ENCODE results near the gene ERN1.

GRCh38 chr17:64025732-64026294 lies 104.1 kb downstream of the ERN1 start:
- TF ChIP-seq GATA2 (IDR thresholded peaks at IDR 0.05; ENCODE audit: low read depth, low read length) (no peak), GATA3 (IDR thresholded peaks at IDR 0.05; ENCODE audit: low read depth, low read length) (no peak)

Data from SH-SY5Y (cell line).